ENCODE results near the gene ECT2L.
"Not testable (repeated sequence)": the region's sequence is repeated elsewhere in the genome, so short reads cannot be mapped to it uniquely, and the experiment has no call there.

ECT2L gene

DNA sequence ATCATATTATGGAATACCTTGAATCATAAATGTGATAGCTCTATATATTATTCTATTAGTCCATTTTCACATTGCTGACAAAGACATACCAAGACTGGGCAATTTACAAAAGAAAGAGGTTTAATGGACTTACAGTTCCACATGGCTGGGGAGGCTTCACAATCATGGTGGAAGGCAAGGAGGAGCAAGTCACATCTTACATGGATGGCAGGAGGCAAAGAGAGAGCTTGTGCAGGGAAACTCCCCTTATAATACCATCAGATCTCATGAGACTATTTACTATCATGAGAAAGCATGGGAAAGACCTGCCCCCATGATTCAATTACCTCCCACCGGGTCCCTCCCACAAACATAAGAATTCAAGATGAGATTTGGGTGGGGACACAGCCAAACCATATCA is 141.0 kb downstream of the ECT2L start:
- DNase-seq (ENCODE audit: low spot score) = not testable (repeated sequence)

DNA sequence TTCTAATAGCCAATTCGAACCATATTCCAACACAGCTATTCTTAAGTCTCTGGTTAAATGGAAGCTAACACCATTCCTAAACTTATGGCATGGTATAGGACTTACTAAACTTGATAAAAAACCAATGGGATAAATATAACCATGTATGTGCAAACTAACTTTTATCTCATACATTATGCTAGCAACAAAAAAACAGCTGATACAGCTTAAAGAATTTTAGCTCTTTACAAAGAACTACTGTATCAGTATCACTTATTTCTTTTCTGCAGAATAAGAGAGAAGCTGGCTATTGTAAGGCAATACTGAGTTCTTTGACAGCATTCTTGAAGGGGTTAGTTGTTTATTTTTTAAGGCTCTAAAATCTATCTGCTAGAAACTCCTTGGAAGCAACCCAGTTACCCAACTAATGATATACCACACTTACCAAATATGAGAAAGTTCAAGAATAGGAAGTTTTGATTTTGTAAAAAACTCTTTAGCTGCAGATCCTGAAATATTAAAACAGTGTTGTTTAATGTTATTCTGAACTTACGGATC is 147.3 kb downstream of the ECT2L start:
- no peak for DNase-seq (ENCODE audit: low spot score)

DNA sequence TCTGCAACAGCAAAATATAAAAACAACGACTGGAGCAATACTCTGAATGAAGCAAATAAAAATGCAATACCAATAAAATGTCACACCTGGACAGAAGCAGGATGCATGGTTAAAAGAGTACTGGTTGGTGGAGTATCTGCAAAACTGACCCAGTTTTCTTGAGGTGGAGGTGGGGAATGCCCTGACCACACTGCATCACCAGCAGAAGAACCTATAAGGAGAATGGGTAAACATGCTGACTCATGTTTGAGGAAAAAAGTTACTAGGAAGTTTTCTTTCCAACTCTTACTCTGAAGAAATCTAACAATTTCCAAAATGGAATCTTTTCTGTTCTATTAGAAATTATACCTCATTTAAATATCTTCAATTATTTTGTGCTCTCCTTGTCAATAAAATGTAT is 148.5 kb downstream of the ECT2L start:
- no peak for DNase-seq (ENCODE audit: low spot score)

DNA sequence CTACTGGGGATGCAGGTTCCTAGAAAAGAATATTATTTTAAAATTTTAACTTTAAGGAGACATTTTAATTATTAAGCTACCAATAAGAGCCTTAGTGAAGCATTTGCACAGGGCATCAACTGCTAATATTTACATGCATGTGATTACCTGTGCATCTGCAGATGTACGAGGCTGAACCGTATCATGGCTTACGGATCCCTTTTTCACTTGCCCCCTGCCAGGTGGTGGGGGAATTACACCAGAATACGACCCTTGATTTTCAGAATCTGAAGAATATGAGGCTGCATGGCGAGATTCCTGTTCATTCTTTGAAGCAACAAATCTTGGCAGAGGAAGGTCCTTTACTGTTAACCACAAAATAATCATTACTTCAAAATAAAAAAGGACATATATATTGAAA is 149.5 kb downstream of the ECT2L start:
- DNase-seq (ENCODE audit: low spot score) = no peak

DNA sequence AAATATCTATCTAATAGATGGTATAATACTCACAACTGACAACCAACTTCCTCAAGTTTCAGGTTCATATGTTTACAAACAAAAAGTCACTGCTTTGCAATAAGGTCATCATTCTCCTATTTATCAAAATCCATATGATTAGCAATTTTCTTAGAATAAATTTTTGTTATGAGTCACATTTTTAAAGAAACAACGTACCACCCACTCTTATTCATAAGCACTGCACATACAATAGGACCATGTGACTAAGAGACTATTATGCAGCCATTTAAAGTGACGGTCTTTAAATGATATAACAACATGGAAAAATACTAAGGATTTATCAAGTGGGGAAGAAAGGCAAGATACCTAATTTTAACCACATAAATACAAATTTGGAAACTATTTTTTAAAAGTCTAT is 152.1 kb downstream of the ECT2L start:
- peak; percentile 18 for DNase-seq (ENCODE audit: low spot score)

DNA sequence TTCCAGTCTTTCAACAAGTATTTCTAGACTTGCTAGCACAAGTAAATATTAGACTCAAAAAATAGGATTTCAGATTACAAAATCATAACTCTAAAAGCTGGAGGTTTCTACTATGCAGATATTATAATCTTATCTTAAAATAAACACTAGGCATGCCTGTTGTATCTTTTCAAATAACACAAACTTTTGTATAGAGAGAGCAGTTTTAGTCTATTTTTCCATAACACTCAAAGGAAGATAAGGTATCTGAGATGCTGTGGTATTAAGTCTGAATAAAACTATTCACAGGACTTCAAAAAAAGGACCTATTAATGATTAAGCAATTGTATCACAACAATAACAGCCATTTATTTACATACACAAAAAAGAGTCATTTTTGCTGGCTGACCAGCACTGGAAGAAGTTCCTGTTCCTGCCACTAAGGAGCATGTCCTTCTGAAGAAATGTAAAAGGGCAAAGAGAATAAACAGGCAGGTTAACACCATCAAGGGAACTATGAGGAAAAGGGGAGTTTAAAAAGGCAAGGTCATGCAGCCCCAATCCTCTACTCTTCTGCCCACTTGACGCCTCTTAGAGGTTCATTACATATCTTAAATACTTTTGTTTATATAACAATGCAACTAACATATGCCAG is 152.8 kb downstream of the ECT2L start:
- no peak for DNase-seq (ENCODE audit: low spot score)

DNA sequence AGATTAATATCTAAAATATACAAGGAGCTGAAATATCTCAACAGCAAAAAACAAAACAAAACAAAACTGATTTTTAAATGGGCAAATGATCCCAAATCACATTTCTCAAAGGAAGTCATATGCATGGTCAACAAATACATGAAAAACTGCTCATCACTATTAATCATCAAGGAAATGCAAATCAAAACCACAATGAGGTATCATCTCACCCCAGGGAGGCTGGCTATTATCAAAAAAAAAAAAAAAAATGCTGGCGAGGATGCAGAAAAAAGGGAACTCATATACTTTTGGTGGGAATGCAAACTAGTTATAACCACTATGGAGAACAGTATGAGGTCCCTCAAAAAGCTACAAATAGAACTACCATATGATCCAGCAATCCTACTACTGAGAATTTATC is 157.6 kb downstream of the ECT2L start:
- DNase-seq (ENCODE audit: low spot score) = peak; percentile 71

Measured in RKO (cell line).